Head of caudate nucleus (tissue), 42 donors: Measurements from ENCODE around the gene BRI3.
A peak's percentile ranks its signal among the peaks of the same experiment; 100 is the strongest.
"Not testable (repeated sequence)": the region's sequence is repeated elsewhere in the genome, so short reads cannot be mapped to it uniquely, and the experiment has no call there.

Source experiments
- DNase-seq, 42 donors: peaks; one replicate each; pipeline versions ENCODE4 v3.0.0 to v3.0.0-alpha.2; 2020 to 2021; ENCODE audit warnings: mixed read lengths in 7 of 42
- intact Hi-C: fragments of 100-400 bp; cut with DNase I; formaldehyde crosslinking; loops from one replicate; pipeline ENCODE4 v1.15.0; 2022

Gene BRI3

GRCh38 chr7:98300595-98301372 is 19.3 kb downstream of the BRI3 start:
- no peak for DNase-seq
- intact Hi-C loops = no loop called here

- intact Hi-C loops = no loop called here
- DNase-seq = no peak
These were observed 20.4 kb downstream of the BRI3 start for GRCh38 chr7:98301693-98302470.

- intact Hi-C loops = no loop called here
- DNase-seq = no peak
These were observed 21.8 kb downstream of the BRI3 start for GRCh38 chr7:98303176-98303865.

- DNase-seq = no peak
- intact Hi-C loops = no loop called here
These were observed 22.4 kb downstream of the BRI3 start for GRCh38 chr7:98303906-98304305.

GRCh38 chr7:98305951-98306535 is 24.6 kb downstream of the BRI3 start:
- intact Hi-C loops = no loop called here
- DNase-seq = no peak

- intact Hi-C loops = no loop called here
These were observed 26.5 kb downstream of the BRI3 start for GRCh38 chr7:98307971-98308466.

GRCh38 chr7:98309566-98309965 is 28.1 kb downstream of the BRI3 start:
- intact Hi-C loops = no loop called here
- no peak for DNase-seq

More at GRCh38 chr7:98307971-98308466, 26.5 kb downstream of the BRI3 start:
- no peak for DNase-seq

- intact Hi-C loops = no loop called here
- DNase-seq = no peak
These were observed 30.7 kb downstream of the BRI3 start for GRCh38 chr7:98312201-98312600.

- intact Hi-C loops = no loop called here
- peak in 1 of 42 donors; percentile 18 for DNase-seq
These were observed 33.0 kb downstream of the BRI3 start for GRCh38 chr7:98314469-98314868.

- intact Hi-C loops = no loop called here
- DNase-seq = no peak
These were observed 34.0 kb downstream of the BRI3 start for GRCh38 chr7:98315318-98315993.

GRCh38 chr7:98315994-98316527 is 34.6 kb downstream of the BRI3 start:
- not testable (repeated sequence) for DNase-seq

GRCh38 chr7:98317366-98318040 is 36.0 kb downstream of the BRI3 start:
- peak in 1 of 42 donors; percentile 18 for DNase-seq
- intact Hi-C loops = no loop called here

More at GRCh38 chr7:98315994-98316527, 34.6 kb downstream of the BRI3 start:
- intact Hi-C loops = not testable (repeated sequence)

GRCh38 chr7:98319176-98319575 is 37.7 kb downstream of the BRI3 start:
- intact Hi-C loops = no loop called here

GRCh38 chr7:98321301-98321700 is 39.8 kb downstream of the BRI3 start:
- intact Hi-C loops = no loop called here
- DNase-seq = peak in 1 of 42 donors; percentile 17

More at GRCh38 chr7:98319176-98319575, 37.7 kb downstream of the BRI3 start:
- no peak for DNase-seq

- peak in 13 of 42 donors; percentile 1 to 56 (median 31) for DNase-seq
- intact Hi-C loops = no loop called here
These were observed 41.1 kb downstream of the BRI3 start for GRCh38 chr7:98322331-98323270.

- intact Hi-C loops = no loop called here
- DNase-seq = peak in 7 of 42 donors; percentile 6 to 22 (median 15)
These were observed 42.3 kb downstream of the BRI3 start for GRCh38 chr7:98323597-98324322.
